Colonic mucosa (tissue), 4 donors: Measurements from ENCODE around the gene TMEM269. TPM values are rescaled to one million over a fixed set of nuclear protein-coding genes. Genes with fewer than 3 reads are reported as not detected.

Experiments used
- DNase-seq: peaks from one replicate; pipeline ENCODE4 v3.0.0-alpha.2; 2020
- H3K27ac ChIP-seq: fragments of 200-600 bp; one replicate; pipeline ENCODE4 v1.8.0; 2021
- H3K27me3 ChIP-seq: fragments of 200-600 bp; one replicate; pipeline ENCODE4 v1.8.0; 2021
- H3K36me3 ChIP-seq: fragments of 200-600 bp; one replicate; pipeline ENCODE4 v1.8.0; 2021
- H3K4me1 ChIP-seq: fragments of 200-600 bp; one replicate; pipeline ENCODE4 v1.8.0; 2021; ENCODE audit warnings: mild to moderate bottlenecking
- H3K4me3 ChIP-seq: fragments of 200-600 bp; one replicate; pipeline ENCODE4 v1.8.0; 2021
- H3K9ac ChIP-seq, 2 donors: one replicate each; pipeline ENCODE4 v1.7.0; 2013; ENCODE audit warnings: control low read depth in 2 of 2, low read depth in 2 of 2, low read length in 2 of 2
- H3K9me3 ChIP-seq: fragments of 200-600 bp; one replicate; pipeline ENCODE4 v1.8.0; 2021
- intact Hi-C: fragments of 100-400 bp; cut with DNase I; formaldehyde crosslinking; loops from one replicate; pipeline ENCODE4 v1.14.1; 2022
- total RNA-seq, 2 donors: library from RNA; stranded (reverse); fragmentation: NEBNext Ultra II Directional in 1 of 2; extraction: Animal tissue kit (Norgen Biotek cat#: 25700) in 1 of 2; gene quantifications; one replicate each; pipeline ENCODE4 v1.2.1, GENCODE V29; 2021
- TF ChIP-seq, protein P1 (sequence below): fragments of 200-600 bp; IDR thresholded peaks from one replicate; pipeline ENCODE4 v1.8.0; 2022; ENCODE audit warnings: antibody characterized with exemption, mild to moderate bottlenecking
- donor health status: healthy.
- donor health status: DM: no; HTN: no; CAD: no.
- donor health status: DM: no; HTN: no; CAD: no.

The TMEM269 gene
- total RNA-seq, 2 donors from 2014 or later, result 0.10 TPM; not detected in 1

DNA sequence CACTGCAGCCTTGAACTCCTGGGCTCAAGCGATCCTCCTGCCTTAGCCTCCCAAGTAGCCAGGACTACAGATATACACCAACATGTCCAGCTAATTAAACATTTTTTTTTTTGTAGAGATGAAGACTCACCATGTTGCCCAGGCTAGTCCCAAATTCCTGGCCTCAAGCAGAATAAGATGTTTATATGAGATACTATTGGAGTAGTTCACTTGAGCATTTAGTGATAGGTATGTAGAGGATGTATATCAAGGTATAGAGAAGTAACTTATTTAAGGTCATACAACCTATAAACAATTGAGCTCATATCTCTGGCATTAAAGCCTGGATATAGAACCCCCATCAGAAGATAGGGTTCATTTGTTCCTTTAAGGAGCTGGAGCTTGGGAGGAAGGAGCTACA lies 4.6 kb upstream of the TMEM269 start:
- intact Hi-C loops, result no loop called here
- H3K36me3 ChIP-seq, result peaks cover 3% of the 10 kb centered on the region
- TF ChIP-seq, protein P1, sequence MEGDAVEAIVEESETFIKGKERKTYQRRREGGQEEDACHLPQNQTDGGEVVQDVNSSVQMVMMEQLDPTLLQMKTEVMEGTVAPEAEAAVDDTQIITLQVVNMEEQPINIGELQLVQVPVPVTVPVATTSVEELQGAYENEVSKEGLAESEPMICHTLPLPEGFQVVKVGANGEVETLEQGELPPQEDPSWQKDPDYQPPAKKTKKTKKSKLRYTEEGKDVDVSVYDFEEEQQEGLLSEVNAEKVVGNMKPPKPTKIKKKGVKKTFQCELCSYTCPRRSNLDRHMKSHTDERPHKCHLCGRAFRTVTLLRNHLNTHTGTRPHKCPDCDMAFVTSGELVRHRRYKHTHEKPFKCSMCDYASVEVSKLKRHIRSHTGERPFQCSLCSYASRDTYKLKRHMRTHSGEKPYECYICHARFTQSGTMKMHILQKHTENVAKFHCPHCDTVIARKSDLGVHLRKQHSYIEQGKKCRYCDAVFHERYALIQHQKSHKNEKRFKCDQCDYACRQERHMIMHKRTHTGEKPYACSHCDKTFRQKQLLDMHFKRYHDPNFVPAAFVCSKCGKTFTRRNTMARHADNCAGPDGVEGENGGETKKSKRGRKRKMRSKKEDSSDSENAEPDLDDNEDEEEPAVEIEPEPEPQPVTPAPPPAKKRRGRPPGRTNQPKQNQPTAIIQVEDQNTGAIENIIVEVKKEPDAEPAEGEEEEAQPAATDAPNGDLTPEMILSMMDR, result no peak

DNA sequence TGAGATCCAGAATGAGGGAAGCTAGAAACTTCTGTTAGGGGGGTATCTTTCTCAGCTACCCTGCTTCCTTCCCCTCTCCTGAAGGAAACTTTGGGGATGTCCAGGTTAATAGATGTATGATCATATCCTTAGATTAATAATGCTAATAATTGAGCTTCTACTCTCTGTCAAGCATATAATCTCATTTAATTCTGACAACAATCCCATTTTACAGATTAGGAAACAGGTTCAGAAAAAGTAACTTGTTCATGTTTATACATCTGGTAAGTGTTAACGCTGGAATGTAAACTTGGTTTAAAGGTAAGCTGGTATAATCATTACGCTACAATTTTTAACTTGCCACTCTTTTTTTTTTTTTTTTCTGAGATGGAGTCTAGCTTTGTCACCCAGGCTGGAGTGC lies 1.7 kb upstream of the TMEM269 start:
- Histone ChIP-seq H3K9ac (no peak overlapping the region), H3K4me3 (no peak overlapping the region), H3K27ac (no peak overlapping the region), H3K9me3 (no peaks in the 10 kb centered on the region), H3K36me3 (no peaks in the 10 kb centered on the region), H3K4me1 (no peaks in the 10 kb centered on the region), H3K27me3 (no peaks in the 10 kb centered on the region)
- no peak for DNase-seq
- TF ChIP-seq, protein P1, result no peak
- intact Hi-C loops, result no loop called here

More for the DNA sequence above, 4.6 kb upstream of the TMEM269 start:
- Histone ChIP-seq H3K4me1 (no peaks in the 10 kb centered on the region), H3K9ac (no peak overlapping the region), H3K4me3 (no peak overlapping the region), H3K27ac (no peak overlapping the region), H3K27me3 (no peaks in the 10 kb centered on the region), H3K9me3 (no peaks in the 10 kb centered on the region)
- DNase-seq, result no peak

DNA sequence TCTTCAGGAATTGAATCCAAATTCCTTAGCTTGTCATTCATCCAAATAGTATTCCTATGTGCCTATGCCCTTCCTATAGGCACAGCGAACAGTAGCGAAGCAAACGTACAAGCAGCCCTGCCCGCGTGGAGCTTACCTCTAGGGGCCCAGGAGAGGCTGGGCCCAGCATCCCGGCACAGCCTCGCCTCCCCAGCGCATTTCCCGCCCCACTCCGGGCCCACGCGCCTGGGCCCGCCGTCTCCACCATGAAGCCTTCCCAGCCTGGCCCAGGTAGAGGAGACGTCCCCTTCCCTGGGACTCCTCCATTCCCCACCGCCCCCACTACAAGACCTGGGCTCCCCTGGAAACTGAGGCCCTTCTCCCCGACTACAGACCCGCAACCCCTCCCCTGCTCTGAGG lies 245 bp upstream of the TMEM269 start:
- Histone ChIP-seq H3K4me3 (no peak overlapping the region), H3K9me3 (no peaks in the 10 kb centered on the region), H3K27ac (no peak overlapping the region), H3K4me1 (no peaks in the 10 kb centered on the region), H3K36me3 (no peaks in the 10 kb centered on the region), H3K9ac (no peak overlapping the region), H3K27me3 (no peaks in the 10 kb centered on the region)
- DNase-seq, result no peak
- intact Hi-C loops, result no loop called here
- TF ChIP-seq, protein P1, result no peak

DNA sequence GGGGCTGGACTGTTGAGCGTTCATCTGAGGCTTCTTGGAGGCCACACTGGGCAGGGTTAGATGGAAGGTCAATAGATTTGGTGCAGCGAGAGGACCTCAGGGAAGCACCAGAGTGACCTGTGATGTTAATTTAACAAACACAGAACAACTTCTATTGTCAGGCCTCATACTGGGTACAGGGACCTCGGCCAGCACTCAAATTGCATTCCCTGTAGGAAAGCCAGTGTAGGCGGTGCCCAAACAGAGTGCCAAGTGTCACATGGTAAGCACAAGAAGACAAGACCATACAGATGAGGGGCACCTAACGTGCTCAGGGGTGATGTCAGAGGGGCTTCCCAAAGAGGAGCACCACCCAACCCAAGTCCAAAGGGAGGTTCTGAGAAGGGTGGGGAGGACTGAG lies 1.3 kb downstream of the TMEM269 start:
- TF ChIP-seq, protein P1, result no peak

DNA sequence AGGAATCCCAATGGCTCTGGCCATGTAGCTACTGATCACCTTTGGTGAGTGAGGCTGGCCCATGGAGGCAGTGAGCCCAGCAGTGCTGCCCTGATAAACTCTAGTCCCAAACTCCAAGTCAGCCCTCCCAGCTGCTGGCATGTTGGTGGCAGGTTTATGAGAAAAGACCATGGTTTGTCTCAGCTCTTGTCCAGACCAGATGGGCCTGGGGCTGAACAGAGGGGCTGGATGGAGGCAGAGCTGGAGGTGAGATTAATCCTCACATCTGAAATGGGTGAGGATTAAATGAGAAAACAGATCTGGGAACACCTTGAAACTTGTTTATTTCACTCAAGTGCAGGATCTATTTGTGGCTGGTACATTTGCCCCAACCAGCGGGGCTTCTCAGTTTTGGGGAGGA lies 3.2 kb downstream of the TMEM269 start:
- no peak overlapping the region for H3K9ac ChIP-seq
- intact Hi-C loops, result no loop called here
- DNase-seq, result no peak

More for the DNA sequence above, 1.3 kb downstream of the TMEM269 start:
- DNase-seq, result no peak
- Histone ChIP-seq H3K27ac (no peak overlapping the region), H3K27me3 (no peaks in the 10 kb centered on the region), H3K4me3 (no peak overlapping the region), H3K9me3 (no peaks in the 10 kb centered on the region), H3K9ac (no peak overlapping the region), H3K36me3 (no peaks in the 10 kb centered on the region), H3K4me1 (no peaks in the 10 kb centered on the region)
- intact Hi-C loops, result no loop called here

More for the DNA sequence above, 3.2 kb downstream of the TMEM269 start:
- Histone ChIP-seq H3K27ac (no peak overlapping the region), H3K27me3 (no peaks in the 10 kb centered on the region), H3K4me1 (no peaks in the 10 kb centered on the region), H3K9me3 (no peaks in the 10 kb centered on the region), H3K36me3 (no peaks in the 10 kb centered on the region), H3K4me3 (no peak overlapping the region)
- TF ChIP-seq, protein P1, result no peak
